Cerebellar nuclear complex (tissue), 1 donor: ENCODE results near the gene CCDC85C.

ENCODE experiments used
- DNase-seq, 2 experiments: peaks; one replicate each; lab custom pipeline; 2025; lab: John Stamatoyannopoulos, UW

CCDC85C gene

DNA sequence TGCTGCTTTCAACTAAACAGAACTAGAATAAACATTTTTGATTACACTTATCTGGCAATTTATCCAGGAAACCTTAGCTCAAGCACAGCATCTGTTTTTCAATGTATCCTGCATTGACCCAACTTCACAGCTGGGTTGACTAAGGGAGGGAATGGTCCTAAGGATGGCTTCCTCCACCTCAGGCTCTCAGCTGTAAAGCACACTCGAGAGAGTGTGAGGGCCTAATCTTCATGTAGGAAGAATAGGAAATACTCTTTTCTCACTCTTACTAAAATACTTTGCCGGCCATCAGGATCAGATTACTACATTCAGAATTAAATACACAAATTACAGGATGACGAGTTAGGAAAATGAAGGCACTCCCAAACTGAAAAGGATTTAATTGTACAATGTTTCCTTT is 130.5 kb downstream of the CCDC85C start:
- no peak for DNase-seq

DNA sequence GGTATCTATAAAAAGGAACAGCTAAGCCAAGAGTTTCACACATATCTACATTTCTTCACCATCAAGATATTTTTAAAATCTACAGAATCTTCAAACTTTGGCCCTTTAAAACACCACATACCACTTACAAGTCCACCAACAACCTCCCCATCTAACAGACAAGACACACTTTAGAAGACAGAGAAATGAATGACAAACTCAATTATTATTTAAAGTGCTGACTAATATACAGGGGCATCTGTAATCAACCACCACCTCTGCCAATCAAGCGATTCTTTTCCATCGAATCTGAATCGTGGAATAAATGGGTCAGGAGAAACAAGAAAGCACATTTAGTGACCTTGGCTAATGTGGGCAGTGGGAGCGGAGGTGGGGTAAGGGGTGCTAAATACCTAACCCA is 131.1 kb downstream of the CCDC85C start:
- no peak for DNase-seq

DNA sequence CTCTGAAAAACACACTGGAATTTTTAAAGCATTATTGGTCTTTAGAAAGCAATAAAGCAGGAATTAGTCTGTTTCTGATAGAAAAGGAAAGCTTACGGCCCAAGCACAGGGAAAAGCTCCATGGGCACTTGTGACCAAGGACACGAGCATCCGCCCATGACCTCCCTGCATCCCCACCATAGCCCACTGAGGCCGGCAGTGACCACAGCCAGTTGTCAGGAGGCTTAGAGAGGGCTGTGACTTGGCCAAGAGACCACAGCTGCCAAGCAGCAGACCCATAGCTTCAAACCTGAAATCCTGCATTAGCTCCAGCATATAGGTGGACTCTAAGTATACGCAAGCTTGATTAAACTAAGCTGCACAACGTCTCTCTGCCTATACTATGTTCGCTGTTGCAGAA is 132.3 kb downstream of the CCDC85C start:
- DNase-seq = no peak

DNA sequence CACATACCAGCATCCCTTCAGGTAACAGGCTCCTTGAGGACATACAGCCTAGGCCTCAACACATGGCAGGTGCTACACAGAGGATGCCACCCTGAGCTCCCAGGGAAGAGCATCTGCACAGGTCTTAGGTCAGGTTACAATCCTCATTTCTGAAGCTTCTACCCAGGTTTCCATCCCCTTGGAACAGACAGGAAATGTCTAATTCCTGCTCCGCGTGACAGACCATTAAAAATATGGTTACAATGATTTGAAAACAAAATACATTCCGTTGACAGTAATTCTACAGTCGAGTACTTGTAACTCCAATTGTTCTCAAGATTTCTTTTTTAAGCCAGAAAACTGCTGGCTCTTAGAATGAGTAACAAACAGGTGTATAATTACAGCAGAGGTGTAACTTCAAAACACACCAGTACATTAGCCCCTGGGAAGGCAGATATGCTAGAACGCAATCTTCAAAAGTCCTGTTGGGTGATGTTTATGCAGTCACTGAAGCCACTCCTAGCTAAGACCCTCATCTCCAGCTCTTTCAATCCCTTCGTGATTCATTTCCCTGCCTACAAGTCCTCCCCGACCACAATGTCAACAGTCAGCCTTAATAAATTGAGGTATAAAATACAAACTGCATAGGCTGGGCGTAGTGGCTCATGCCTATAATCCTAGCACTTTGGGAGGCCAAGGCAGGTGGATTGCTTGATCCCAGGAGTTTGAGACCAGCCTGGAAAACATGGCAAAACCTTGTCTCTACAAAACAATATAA is 135.0 kb downstream of the CCDC85C start:
- no peak for DNase-seq

DNA sequence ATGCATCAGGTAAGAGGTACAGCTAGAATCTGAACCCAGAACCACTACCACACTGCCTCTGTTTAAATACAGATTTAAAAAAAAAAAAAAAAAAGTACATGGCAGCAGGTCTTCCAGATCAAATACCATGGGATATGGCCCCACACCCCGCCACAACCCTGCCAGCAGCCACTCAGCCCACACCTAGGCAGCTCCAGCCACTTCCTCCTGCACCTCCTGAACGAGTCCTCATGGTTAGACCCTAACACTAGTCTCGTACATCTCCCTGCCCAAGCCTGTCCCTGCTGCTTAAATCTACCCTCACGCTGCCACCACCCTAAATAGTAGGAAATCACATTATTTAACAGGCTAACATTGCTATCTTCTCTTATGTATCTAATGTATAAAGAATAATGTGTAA is 135.9 kb downstream of the CCDC85C start:
- no peak for DNase-seq

DNA sequence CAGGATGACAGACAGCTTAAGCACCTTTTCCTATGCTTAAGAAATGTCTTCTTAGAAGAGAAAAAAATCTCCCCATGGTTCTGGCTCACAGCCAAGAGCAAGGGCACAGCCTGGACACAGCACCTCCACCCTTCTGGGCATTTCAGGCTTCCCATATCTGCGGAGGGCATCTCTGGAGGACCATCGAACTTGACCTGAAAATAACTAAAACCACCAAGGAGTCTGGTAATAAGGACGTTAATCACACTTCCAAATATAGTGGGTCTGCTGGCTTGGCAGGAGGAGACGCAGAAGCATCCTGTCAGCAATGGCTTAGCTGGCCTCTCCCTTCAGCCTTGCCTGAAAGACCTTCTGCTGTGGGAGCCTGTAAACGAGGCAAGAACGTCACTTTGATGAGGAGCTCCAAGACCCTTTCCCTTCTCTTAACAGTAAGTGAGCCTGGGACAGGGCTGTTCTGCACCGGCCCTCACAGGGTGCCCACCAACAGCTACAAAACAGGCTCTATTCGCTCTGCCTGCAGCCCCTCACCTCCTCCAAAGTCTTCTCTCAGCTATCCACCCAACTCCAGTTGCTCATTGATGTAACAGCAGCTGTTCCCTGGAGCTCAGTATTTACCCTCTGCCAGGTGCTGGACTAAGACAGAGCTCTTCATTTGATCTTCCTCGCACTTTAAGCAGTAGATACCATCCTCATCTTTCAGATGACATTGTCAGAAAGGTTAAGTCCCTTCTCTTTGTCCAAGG is 136.5 kb downstream of the CCDC85C start:
- no peak for DNase-seq

DNA sequence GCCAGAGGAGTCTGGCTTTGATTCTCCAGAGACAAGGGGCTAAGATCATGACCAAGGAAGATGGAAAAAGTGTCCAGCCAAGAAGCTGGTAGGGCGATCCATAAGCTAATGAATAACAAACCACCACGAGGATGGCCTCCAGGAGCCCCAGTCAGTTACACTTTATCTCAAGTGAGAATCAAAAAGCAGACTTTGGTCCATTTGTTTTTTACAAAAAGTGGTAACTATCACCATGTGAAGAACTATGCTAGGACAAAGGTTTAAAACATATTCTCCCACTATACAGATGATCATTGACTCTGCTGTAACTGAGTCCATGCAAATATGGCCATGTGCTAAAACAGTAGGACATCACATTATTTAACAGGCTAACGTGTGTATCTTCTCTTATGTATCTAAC is 137.2 kb downstream of the CCDC85C start:
- no peak for DNase-seq

DNA sequence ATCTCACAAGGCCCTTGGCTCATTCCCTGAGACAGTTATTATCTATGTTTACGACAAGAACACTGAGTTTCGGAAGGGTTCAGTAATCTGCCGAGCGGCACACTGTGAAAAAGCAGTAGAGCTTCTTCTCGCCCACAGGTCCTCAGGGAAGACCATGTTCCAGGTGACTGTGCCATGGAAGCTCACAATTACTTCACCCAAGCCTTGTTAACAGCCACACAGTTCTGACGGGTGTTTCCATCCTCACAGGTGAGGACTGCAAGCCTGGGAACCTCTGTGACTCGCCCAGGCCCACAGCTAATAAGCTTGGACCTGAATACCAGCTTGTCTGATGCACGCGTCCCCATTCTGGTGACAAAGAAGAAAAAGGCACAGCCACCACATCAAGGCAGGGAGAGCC is 138.7 kb downstream of the CCDC85C start:
- DNase-seq = no peak

DNA sequence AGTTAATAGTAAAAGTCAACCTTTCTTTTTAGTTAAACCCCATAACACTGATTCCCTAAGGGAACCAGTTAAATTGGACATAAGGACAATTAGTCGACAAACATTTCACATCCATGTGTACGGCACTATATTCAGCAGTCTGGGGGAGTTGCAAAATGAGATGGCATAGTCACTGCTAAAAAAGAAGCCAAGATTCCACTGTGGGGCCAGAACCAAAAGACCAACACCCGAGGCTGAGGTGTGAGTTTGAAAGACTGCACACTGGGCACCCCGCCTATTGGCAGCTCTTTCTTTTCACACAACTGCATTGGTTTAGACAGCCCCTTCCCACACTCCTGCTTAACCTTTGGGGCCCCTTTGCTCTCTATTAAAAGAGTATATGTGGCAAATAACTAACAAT is 140.0 kb downstream of the CCDC85C start:
- no peak for DNase-seq

DNA sequence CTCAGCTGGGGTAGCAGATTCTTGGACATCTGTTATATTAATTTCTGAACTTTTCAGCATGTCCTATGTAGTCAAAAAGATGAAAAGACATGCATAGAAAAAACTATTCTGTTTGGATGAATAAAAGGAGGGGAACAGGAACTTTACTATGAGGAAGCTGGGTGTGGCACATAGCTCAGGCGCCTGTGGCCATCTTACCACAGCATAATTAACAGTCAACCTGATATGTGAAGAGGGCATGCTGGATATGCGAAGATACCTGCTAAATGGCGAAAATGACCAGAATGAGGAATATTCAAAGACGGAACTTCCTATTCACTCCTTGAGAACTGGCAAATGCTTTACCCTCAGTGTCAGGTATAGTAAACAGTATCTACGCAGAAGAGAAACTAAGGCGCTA is 141.8 kb downstream of the CCDC85C start:
- DNase-seq = no peak

DNA sequence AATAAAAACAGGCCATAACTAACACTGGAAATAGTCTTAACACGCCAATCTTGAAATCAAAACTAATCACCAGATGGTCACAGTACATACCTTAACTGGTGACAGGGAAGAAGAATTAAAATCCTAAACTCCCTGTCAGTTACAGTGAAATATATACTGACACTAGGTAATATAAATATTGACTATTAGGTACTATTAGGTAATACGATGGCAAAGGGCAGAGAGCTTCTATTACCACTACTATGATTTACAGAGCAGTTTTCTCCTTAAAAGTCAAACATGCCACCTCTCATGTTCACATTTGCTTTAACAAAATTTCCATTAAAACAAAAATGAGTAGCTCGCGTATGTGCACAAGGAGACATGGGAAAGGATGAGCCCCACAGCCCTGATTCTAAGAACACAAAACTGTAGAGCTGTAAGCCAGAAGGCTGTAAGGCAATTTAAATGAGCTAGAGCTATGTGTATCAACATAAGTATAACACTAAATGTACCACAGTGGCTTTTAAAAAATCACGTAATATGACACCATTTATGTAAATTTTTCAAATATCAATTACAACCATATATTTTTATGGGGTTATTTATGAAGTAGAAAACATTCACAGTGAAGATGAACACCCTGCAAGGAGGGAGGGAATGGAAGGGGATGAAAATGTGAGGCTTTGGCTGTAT is 142.5 kb downstream of the CCDC85C start:
- DNase-seq = no peak

DNA sequence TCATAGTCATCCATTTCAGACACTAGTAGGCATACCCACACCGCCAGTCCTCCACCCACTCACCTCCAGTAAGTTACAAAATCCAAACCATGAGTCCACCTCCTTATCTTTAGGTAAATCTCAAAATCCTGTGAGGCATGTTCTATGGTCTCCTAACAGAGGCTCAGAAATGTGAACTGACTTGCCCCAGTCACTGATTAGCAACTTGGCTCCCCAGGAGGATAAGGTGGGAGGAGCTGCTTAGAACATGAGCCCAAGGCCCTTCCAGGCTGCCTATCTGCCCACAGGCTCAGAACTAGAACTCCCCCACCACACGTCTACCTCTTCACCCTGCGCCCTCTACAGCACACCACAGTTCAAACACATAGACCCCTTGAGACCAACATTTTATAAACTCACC is 143.2 kb downstream of the CCDC85C start:
- DNase-seq = no peak

DNA sequence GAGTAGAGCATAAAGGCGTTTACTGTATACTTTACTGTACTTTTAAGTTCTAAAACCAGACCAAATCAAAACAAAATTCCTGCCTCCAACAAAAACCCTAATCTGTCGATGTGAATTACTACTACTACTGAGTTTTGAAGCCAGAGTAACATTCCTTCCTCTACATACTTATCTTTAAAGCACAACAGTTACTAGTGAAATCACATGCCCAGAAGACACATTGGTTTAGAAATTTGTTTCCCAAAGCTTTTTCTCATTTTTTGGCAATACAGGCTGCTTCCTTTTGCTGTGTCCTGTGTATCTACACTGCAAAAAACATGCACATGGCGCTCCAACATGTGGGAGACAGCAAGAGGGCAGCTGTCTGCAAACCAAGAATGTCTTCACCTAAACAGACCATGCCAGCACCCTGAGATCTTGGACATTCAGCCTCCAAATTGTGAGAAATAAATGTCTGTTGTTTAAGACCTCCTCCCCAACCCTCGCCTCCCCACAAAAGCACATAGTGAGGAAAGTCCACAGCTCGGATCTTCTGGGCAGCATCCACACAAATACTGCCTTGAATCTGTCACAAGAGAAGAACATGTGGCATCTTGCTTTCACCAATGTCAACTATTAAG is 144.4 kb downstream of the CCDC85C start:
- DNase-seq = no peak

DNA sequence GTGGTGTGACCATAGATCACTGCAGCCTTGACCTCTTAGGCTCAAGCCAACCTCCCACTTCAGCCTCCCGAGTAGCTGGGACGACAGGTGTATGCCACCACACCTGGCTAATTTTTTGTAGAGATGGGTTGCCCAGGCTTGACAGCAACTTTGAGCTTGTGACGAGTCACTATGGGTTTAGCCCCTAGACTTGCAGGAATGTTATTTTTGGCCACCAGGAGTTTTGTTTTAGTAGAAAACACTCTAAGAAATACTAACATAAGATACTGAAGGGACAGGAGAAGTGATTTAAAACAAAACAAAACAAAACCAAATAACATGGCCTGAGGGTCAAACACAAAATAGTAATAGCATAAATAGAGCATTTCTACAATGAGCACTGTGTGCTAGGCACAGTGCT is 149.8 kb downstream of the CCDC85C start:
- no peak for DNase-seq

DNA sequence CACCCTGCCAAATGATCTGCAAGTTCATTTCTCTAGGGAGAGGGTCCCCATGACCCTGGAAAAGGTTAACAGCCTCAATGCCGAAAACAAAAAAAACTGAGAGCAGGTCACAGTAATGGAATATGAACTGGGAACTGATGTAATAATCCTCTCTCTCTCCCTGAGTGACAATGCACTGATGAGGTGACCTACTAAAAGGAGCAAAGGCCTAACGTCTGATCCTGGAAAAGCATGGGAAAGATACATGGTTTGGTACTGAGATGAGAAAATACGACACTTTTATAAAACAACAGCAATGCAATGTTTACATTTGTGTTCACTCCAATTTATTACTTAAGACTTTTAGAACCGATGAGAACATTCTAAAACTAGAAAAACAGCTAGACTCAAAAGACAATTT is 151.0 kb downstream of the CCDC85C start:
- no peak for DNase-seq

DNA sequence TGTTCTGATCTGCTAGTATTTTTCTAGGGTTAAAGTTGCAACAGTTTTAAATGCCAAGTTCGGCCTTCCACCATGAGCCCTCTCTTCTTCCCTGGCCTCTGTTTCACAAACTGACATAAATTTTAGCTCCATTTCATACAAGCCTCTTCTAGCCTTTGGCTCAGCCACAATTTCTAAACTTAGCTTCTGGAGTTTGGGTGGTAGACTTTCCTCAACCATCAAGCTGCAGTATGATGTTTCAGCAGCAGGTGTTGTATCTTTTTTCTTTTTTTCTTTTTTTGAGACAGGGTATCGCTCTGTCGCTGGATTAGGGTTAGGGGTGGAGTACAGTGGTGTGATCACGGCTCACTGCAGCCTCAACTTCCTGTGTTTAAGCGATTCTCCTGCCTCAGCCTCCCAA is 152.8 kb downstream of the CCDC85C start:
- DNase-seq = no peak

DNA sequence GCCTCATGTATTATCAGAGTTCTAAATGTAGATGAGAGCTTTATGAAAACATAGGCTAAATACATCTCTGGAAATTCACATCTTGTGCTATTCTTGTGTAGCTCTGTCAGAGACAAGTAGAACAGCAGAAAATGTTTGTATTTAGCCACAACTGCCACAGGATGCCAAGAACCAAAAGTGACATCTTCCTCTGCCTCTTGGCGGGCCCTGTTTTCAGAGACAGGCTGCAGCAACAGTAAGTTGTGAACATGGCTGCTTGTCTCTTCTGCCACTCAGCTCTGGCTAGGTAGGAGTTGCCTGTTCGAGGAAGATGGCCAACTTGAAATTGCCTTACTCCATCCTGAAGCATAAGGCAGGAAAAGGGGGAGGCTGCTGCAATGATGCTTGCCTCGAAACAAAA is 153.7 kb downstream of the CCDC85C start:
- DNase-seq = no peak
